IPS DF 19.7 (cell line): ENCODE data around the gene WDR59.

Source experiments
- DNase-seq: peaks from one replicate; pipeline ENCODE4 v3.0.0-alpha.2; 2013; ENCODE audit warnings: low read depth, low spot score

WDR59 gene

DNA sequence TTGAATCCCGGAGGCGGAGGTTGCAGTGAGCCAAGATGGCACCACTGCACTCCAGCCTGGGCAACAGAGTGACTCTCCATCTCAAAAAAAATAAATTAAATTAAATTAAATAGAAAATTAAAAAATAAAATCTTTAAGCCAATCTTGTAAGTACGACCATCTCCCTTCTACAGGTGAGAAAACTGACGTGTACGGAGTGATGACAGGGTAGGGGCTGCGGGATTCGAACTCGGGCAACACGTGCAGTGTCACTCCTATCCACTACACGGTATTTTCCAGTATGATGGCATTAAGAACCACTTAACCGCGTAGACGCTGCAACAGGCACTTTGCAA is 762 bp downstream of the WDR59 start:
- DNase-seq, result no peak

GRCh38 chr16:74982256-74982655 is 2.7 kb downstream of the WDR59 start:
- DNase-seq, result no peak

DNA sequence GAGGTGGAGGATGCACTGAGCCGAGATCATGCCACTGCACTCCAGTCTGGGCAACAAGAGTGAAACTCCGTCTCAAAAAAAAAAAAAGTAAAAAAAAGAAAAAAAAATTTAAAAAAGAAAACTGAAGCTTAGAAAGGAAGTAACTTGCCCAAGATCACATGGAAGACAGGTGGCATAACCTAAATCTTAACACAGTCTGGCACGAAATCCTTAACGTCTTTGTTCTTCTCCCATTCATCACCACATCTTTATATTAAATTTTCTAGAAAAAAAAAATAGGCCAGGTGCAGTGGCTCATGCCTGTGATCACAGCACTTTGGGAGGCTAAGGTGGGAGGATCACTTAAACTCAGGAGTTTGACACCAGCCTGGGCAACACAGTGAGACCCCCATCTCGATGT is 9.3 kb downstream of the WDR59 start:
- no peak for DNase-seq

DNA sequence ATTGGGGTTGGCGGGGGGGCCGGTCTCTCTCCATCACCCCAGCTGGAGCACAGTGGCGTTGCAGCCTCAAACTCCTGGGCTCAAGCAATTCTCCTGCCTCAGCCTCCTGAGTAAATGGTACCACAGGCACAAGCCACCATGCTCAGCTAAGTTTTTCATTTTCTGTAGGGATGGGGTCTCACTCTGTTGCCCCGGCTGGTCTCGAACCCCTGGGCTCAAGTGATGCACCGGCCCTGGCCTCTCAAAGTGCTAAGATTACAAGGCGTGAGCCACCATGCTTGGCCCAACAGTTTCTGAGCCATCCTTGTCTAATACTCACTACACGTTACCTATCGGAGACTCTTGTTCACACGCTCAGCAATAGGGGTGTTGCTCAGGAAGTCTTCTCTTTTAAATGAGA is 11.6 kb downstream of the WDR59 start:
- no peak for DNase-seq

GRCh38 chr16:74954763-74955162 is 30.2 kb downstream of the WDR59 start:
- no peak for DNase-seq

DNA sequence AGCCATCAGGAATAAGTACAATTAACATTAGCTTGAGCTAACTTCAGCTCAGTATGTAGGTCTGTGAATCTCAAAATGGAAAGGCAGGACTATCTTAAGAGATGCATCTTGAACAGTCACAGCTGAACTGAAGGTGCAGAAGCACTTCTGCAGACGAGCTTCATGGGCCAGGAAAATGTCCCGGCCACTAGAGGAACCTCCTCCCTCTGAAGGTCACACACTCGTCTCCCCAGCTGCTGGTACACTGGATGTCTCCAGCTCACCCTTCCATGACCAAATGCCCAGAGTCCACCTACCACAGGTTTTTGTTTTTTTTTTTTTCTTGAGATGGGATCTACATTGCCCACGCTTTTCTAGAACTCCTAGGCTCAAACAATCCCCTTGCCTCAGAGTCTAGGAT is 33.2 kb downstream of the WDR59 start:
- no peak for DNase-seq

GRCh38 chr16:74951206-74951605 is 33.7 kb downstream of the WDR59 start:
- DNase-seq, result no peak

DNA sequence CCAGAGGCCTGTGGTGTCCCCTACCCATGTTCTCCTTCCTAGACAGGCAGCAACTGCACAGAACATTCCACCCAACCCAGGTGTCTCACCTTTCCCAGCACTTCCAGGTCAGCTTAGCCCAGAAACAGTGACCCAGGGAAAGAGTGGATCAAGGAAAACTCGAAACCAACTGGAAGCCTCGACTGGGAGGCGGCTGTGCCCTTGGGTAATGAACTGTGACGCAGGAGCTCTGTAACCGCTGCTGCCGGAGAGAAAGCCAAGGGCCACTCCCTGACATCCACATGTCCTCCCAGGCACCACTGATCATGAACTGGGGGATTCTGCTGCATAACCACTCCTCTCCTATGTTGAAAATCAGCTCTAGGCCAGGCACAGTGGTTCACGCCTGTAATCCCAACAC is 34.4 kb downstream of the WDR59 start:
- no peak for DNase-seq

- no peak for DNase-seq
Measured at GRCh38 chr16:74949309-74949708, 35.6 kb downstream of the WDR59 start.

DNA sequence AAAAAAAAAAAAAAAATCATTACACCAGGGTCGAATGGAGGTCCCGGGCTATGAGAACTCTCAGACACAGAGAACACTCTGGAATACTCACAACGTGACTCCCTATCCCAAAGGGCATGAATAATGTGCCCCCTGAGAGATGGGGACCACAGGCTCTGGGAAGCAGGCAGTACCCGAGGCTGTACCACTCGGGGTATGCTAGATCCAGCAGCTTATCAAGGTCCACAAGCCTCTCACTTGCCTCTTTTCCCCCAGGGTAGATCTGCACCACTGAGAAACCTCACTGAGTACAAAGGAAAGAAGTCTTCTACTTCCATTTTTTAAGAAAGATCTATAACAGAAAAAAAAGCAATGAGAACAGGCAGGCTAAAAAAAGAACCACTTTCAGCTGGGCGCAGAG is 40.5 kb downstream of the WDR59 start:
- no peak for DNase-seq

DNA sequence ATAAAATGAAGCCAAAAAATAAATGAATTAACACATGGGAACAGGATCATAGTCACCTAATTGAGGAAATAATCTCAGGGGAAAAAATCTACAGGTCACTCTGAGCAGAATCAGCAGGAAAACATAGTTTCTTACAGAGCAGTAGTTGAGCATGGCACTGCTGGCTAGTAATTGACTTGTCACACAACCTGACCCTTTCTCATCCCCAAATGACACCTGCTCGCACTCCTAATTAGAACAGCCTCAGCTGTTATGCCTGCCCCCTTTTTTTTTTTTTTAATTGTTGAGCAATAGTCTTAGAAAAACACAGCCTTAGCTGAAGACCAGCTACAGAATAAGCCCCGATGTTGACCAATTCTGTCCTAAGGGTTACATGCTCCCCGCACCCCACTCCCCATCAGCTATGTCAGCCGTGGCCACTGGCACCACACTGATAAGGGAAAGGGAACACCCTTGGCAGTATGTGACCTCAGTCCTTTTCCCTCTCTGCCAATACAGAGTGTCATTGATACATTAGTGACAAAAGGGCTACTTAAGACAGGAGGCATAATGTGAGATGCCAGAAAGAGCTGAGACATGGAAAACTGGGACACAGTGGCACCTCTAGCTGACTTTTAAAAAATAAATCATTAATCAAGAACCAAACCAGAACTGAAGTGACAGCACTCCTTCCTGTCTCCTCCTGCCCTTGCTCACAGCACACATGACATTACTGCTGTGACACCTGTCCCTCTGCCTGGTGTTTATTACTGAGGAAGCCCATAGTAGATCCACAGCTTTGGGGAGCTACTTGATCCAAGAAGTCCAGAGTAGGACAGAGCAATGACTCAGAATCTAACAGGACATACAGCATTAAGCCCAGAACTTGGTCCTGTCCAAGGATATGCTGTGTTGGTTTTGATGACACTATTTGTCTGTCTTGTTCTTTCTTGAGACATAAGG is 41.7 kb downstream of the WDR59 start:
- DNase-seq, result no peak

GRCh38 chr16:74942566-74942965 is 42.4 kb downstream of the WDR59 start:
- DNase-seq, result no peak

GRCh38 chr16:74939688-74940087 is 45.2 kb downstream of the WDR59 start:
- DNase-seq, result no peak

DNA sequence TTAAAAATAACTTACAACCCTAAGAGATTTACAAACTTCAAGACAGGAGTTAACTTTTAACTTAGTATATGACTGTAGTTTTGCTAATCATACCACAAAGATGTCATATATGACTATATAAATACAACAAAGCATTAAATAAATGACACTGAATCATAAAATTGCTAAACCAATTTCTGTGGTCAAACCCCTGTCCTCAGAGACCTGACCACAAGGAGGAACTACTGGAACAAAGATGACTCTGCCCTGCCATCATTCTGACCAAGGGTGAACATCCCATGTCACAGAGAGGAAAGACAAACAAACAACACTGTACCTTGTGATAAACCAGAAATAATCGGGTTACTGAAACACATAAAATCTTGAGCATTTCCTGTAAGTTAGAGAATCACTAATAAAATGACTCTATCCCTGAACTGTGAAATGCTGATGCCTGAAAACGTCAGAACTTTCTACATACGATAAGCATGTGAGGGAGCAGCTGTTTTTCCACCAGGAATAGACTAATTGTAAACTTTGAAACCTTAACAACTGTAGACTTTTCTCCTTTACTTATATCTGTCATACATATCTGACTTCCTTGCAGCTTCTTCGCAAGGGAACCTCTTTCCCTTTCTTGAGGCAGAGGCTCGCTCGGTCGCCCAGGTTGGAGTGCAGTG is 47.9 kb downstream of the WDR59 start:
- DNase-seq, result no peak

DNA sequence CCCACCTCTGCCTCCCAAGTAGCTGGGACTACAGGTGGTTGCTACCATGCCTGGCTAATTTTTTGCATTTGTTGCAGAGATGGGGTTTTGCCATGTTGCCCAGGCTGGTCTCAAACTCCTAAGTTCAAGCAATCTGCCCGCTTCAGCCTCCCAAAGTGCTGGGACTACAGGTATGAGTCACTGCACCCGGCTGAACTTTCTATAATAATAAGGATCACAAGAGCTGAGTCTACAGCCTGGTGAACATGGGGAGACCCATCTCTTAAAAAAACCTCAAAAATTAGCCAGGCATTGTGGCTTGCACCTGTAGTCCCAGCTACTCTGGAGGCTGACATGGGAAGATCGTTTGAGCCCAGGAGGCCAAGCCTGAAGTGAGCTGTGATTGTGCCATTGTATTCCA is 53.5 kb downstream of the WDR59 start:
- DNase-seq, result no peak

DNA sequence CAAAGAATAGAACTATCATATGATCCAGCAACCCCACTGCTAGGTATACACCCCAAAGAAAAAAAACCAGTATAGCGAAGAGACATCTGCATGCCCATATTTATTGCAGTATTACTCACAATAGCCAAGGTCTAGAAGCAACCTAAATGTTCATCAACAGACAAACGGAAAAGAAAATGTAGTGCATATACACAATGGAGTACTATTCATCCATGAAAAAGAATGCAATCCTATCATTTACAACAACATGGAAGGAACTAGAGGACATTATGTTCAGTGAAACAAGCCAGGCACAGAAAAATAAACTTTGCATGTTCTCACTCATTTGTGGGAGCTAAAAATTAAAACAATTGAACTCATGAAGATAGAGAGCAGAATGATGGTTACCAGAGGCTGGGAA is 55.3 kb downstream of the WDR59 start:
- no peak for DNase-seq

DNA sequence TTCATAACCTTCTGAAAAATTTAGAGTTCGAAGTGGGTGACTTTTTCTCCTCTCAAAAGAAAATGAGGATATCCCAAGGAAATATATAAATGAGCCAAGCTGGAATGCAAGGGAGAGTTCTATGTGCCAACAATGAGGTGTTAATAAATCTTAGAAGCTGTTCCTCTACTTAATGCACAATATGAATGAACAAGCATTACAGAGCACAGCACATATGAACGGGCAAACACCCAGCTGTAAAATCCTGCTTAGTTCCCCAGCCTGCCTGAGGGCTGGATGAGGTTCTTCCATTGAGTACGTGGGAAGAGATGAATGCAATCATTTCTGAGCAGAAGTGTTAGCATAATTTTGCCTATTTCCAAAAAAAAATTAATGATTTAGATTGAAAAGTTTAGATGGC is 58.1 kb downstream of the WDR59 start:
- no peak for DNase-seq

GRCh38 chr16:74923766-74924460 is 61.0 kb downstream of the WDR59 start:
- no peak for DNase-seq

DNA sequence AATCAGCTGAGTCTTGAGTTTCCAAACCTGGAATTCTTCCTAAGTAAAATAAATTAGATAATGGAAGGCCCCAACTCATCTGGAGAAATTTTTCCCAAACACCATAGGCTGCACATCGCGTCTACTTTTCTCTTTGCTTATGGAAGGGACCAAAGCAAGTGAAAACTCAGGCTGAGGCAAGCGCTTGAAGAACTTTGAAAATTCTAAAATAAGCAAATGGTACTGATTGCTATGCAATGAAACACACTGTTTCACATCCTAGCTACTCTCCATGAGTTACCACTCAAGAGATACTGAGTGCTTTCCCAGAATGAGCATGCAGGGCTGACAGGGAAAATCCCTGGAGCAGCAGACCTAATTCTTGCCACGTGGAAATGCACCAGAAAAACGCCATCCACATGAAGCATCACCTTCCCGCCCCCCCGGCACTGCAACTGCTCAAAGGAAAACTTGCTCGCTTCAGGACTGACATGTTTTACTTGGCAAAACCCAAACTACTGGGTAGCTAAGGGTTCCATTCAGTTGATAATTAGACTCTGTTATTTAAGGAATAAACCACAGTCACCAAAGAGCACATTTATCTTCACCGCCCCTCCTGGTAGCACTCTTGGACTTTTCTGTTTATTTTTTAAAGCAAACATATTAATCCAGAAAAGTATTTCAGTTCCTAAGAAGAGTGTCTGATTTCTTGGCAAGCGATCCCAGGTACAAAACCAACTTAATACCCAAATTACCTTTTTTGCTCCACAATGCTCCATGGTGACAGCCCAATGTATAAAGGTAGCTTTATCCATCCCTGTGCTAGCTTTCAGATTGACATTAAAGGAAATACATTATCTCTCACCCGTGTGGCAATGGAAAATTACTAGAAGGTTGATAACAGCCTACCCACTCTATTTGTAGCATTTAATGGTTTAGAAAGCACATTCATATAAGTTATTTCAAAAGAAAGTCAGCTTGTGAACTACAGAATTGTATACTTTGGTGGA is 62.5 kb downstream of the WDR59 start:
- DNase-seq, result no peak

- no peak for DNase-seq
Measured at GRCh38 chr16:74921051-74921450, 63.9 kb downstream of the WDR59 start.

GRCh38 chr16:74909665-74910064 is 75.3 kb downstream of the WDR59 start:
- no peak for DNase-seq
